HepG2 (cell line): ENCODE results near the gene FNDC10. TPM values are rescaled to one million over a fixed set of nuclear protein-coding genes. Genes with fewer than 3 reads are reported as not detected.

Experiments
- ATF2 ChIP-seq: sonication (generic); formaldehyde crosslinking; IDR thresholded peaks from 2 replicates; pipeline ENCODE4 v1.4.0; 2020; ENCODE audit warnings: missing genetic modification reagents
- CAMTA2 ChIP-seq: sonication (generic); formaldehyde crosslinking; IDR thresholded peaks from 2 replicates; pipeline ENCODE4 v1.4.0; 2020; ENCODE audit warnings: mild to moderate bottlenecking, missing genetic modification reagents, borderline replicate concordance
- EED ChIP-seq: sonication (generic); formaldehyde crosslinking; IDR thresholded peaks from 2 replicates; pipeline ENCODE4 v1.5.0; 2020; ENCODE audit warnings: mild to moderate bottlenecking, missing genetic modification reagents
- FOXP1 ChIP-seq, 2 experiments: fragments of 450-650 bp in 1 of 2; IDR thresholded peaks; 2 replicates each; pipeline ENCODE4 v1.6.1; 2017 to 2018; ENCODE audit warnings: antibody characterized with exemption in 1 of 2
- IKZF4 ChIP-seq: sonication (generic); formaldehyde crosslinking; IDR thresholded peaks from 2 replicates; pipeline ENCODE4 v1.5.1; 2020; ENCODE audit warnings: borderline replicate concordance, mild to moderate bottlenecking, low read depth, missing genetic modification reagents; ENCODE audit errors: not compliant biosample characterization
- KIAA2018 ChIP-seq: sonication (generic); formaldehyde crosslinking; IDR thresholded peaks from 2 replicates; pipeline ENCODE4 v1.5.0; 2020; ENCODE audit warnings: mild to moderate bottlenecking, missing genetic modification reagents, borderline replicate concordance
- KLF16 ChIP-seq, 2 experiments: sonication (generic) in 1 of 2; formaldehyde crosslinking in 1 of 2; IDR thresholded peaks; 2 replicates each; pipeline versions ENCODE4 v1.6.1 to v1.8.0; 2016 to 2023; ENCODE audit warnings: missing genetic modification reagents in 2 of 2, missing compliant biosample characterization in 1 of 2
- RBFOX2 ChIP-seq: fragments of 200-400 bp; formaldehyde crosslinking; IDR thresholded peaks from 2 replicates; pipeline ENCODE4 v1.6.1; 2017; ENCODE audit warnings: low read depth, mild to moderate bottlenecking, low read length
- RBM39 ChIP-seq: fragments of 200-400 bp; formaldehyde crosslinking; IDR thresholded peaks from one replicate; pipeline ENCODE4 v1.6.1; 2018; ENCODE audit warnings: antibody characterized with exemption, mild to moderate bottlenecking, low read depth, low read length; ENCODE audit not compliant: poor library complexity, severe bottlenecking
- REPIN1 ChIP-seq: sonication (generic); formaldehyde crosslinking; IDR thresholded peaks from 2 replicates; pipeline ENCODE4 v1.8.0; 2022; ENCODE audit warnings: missing genetic modification reagents, low read depth, mild to moderate bottlenecking, borderline replicate concordance
- TEAD3 ChIP-seq: optimal IDR thresholded peaks from 2 replicates; pipeline ENCODE3; 2016; ENCODE audit warnings: borderline replicate concordance
- ZMAT3 ChIP-seq: sonication (generic); formaldehyde crosslinking; conservative IDR thresholded peaks from 2 replicates; pipeline ENCODE4 v1.7.0; 2021; ENCODE audit warnings: missing genetic modification reagents
- ZNF264 ChIP-seq: sonication (generic); formaldehyde crosslinking; IDR thresholded peaks from 2 replicates; pipeline ENCODE4 v1.4.0; 2020; ENCODE audit warnings: missing genetic modification reagents
- ZNF317 ChIP-seq: sonication (generic); formaldehyde crosslinking; IDR thresholded peaks from 2 replicates; pipeline ENCODE4 v1.5.0; 2020; ENCODE audit warnings: mild to moderate bottlenecking, missing genetic modification reagents
- ZNF431 ChIP-seq: sonication (generic); formaldehyde crosslinking; IDR thresholded peaks from 2 replicates; pipeline ENCODE4 v1.9.0; 2022; ENCODE audit warnings: missing genetic modification reagents, low read depth, mild to moderate bottlenecking, borderline replicate concordance
- ZNF629 ChIP-seq: sonication (generic); formaldehyde crosslinking; conservative IDR thresholded peaks from 2 replicates; pipeline ENCODE4 v1.5.0; 2020; ENCODE audit warnings: missing genetic modification reagents
- ZNF816 ChIP-seq: sonication (generic); formaldehyde crosslinking; IDR thresholded peaks from 2 replicates; pipeline ENCODE4 v1.8.0; 2022; ENCODE audit warnings: missing genetic modification reagents, mild to moderate bottlenecking, borderline replicate concordance
- ZNF850 ChIP-seq: sonication (generic); formaldehyde crosslinking; conservative IDR thresholded peaks from 2 replicates; pipeline ENCODE4 v1.9.0; 2021; ENCODE audit warnings: mild to moderate bottlenecking, missing genetic modification reagents
- ZSCAN20 ChIP-seq: sonication (generic); formaldehyde crosslinking; IDR thresholded peaks from 2 replicates; pipeline ENCODE4 v1.4.0; 2020; ENCODE audit warnings: missing genetic modification reagents, mild to moderate bottlenecking, borderline replicate concordance
- polyA plus RNA-seq, 8 experiments: library from polyadenylated mRNA; depleted of rRNA in 3 of 8; stranded (reverse) in 7 of 8; unstranded in 1 of 8; fragments of >200 nt; fragmentation: Illumina TruSeq in 4 of 8; extraction: Trizol in 4 of 8; gene quantifications; 2 replicates each; pipeline versions ENCODE4 v1.2.1 to v1.2.3, GENCODE V29; 2011 to 2016; ENCODE audit warnings: low read depth in 4 of 8, missing spikeins in 1 of 8, mixed read lengths in 1 of 8; ENCODE audit not compliant: insufficient read depth in 1 of 8
- total RNA-seq, 5 experiments: library from RNA; depleted of rRNA; stranded (reverse); fragments of >200 nt; fragmentation: Illumina TruSeq; extraction: Trizol; gene quantifications; 2 replicates each; pipeline ENCODE4 v1.2.3, GENCODE V29; 2016; ENCODE audit warnings: low read depth in 1 of 5

FNDC10 gene
- total and polyA plus RNA-seq, 2 of the 13 experiments (the other 11 are each of a cell fraction or from before 2014, with no cell fraction given) = 2.2 to 2.5 TPM

- TF ChIP-seq EED (CRISPR knock-in tag) = no peak
- TF ChIP-seq ZNF431 = peak; percentile 36; the same call in 1 of the 2 replicates
- no peak for TF ChIP-seq ZNF264 (CRISPR knock-in tag)
- no peak for TF ChIP-seq ATF2 (CRISPR knock-in tag)
- TF ChIP-seq REPIN1 (CRISPR knock-in tag) = peak; percentile 0; the same call in 1 of the 2 replicates
- TF ChIP-seq TEAD3 (CRISPR knock-in tag) = peak; percentile 31
- TF ChIP-seq KIAA2018 (CRISPR knock-in tag) = no peak
- TF ChIP-seq FOXP1 (IDR thresholded peaks at IDR 0.05) = no peak
- no peak for TF ChIP-seq FOXP1 (CRISPR knock-in tag; IDR thresholded peaks at IDR 0.05)
- TF ChIP-seq ZNF629 (CRISPR knock-in tag) = no peak
- no peak; the same call in 1 of the 2 replicates for TF ChIP-seq CAMTA2
- no peak for TF ChIP-seq IKZF4 (CRISPR knock-in tag)
- peak; percentile 26; the same call in 1 of the 2 replicates for TF ChIP-seq ZMAT3 (CRISPR knock-in tag)
- peak; percentile 39 for TF ChIP-seq RBM39
- TF ChIP-seq ZNF317 (CRISPR knock-in tag) = peak; percentile 44; the same call in 1 of the 2 replicates
- peak; percentile 87 for TF ChIP-seq RBFOX2
- 0 out of 2 replicates have a peak, but pooled peaks have one; percentile 50 for TF ChIP-seq ZNF816 (CRISPR knock-in tag)
- TF ChIP-seq ZNF850 (CRISPR knock-in tag) = peak; percentile 68; the same call in 1 of the 2 replicates
- TF ChIP-seq ZSCAN20 = no peak
- TF ChIP-seq KLF16 (CRISPR knock-in tag; IDR thresholded peaks at IDR 0.05) = no peak; a peak in 1 of 4 replicates
These were observed 25.9 kb downstream of the FNDC10 start (continued) for GRCh38 chr1:1573843-1574720.
